ENCODE data around the gene LRP1B.

LRP1B gene

GRCh38 chr2:141994066-141994465 is 136.8 kb downstream of the LRP1B start:
- H3K4me3 ChIP-seq (ENCODE audit: low read length in 2 of 2), result no peak overlapping the region
- H3K27ac ChIP-seq (ENCODE audit: low read depth in 2 of 2, low read length in 2 of 2), result no peak overlapping the region
- no peaks in the 10 kb centered on the region for H3K9me3 ChIP-seq (ENCODE audit: control insufficient read depth in 2 of 2, low read length in 2 of 2)
- no peaks in the 10 kb centered on the region for H3K27me3 ChIP-seq (ENCODE audit: control insufficient read depth in 2 of 2, insufficient read depth in 2 of 2, low read length in 2 of 2)
- no peaks in the 10 kb centered on the region for H3K4me1 ChIP-seq (ENCODE audit: control insufficient read depth in 2 of 2, insufficient read depth in 2 of 2, low read length in 2 of 2)
- H3K36me3 ChIP-seq (ENCODE audit: control insufficient read depth in 2 of 2, insufficient read depth in 2 of 2, low read length in 2 of 2), result no peaks in the 10 kb centered on the region
- H3K9ac ChIP-seq (ENCODE audit: low read depth in 1 of 2, low read length in 2 of 2), result no peak overlapping the region

GRCh38 chr2:141992695-141993094 is 138.1 kb downstream of the LRP1B start:
- Histone ChIP-seq H3K9me3 (ENCODE audit: control insufficient read depth in 2 of 2, low read length in 2 of 2) (no peaks in the 10 kb centered on the region), H3K36me3 (ENCODE audit: control insufficient read depth in 2 of 2, insufficient read depth in 2 of 2, low read length in 2 of 2) (no peaks in the 10 kb centered on the region), H3K27ac (ENCODE audit: low read depth in 2 of 2, low read length in 2 of 2) (no peak overlapping the region), H3K9ac (ENCODE audit: low read depth in 1 of 2, low read length in 2 of 2) (no peak overlapping the region), H3K27me3 (ENCODE audit: control insufficient read depth in 2 of 2, insufficient read depth in 2 of 2, low read length in 2 of 2) (no peaks in the 10 kb centered on the region), H3K4me1 (ENCODE audit: control insufficient read depth in 2 of 2, insufficient read depth in 2 of 2, low read length in 2 of 2) (no peaks in the 10 kb centered on the region), H3K4me3 (ENCODE audit: low read length in 2 of 2) (no peak overlapping the region)

DNA sequence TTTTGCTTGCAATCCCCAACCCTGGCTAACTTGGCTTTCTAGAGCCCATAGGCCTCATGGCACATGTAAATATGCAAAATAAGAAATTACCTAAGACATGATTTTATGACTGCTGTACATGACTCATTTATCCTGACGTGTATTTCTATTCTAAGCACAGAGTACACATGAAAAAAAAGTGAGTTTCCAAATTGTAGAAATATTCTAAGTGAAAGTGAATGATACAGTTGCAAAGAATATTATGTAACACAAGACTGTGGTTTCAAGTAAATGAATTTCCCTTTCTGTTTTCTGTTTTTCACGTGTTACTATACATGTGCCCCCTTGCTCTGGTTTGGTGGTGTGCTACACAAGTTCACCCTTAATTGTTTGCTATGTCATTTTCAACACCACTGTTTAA is 162.4 kb downstream of the LRP1B start:
- Histone ChIP-seq H3K27me3 (ENCODE audit: control insufficient read depth in 2 of 2, insufficient read depth in 2 of 2, low read length in 2 of 2) (no peaks in the 10 kb centered on the region), H3K9ac (ENCODE audit: low read depth in 1 of 2, low read length in 2 of 2) (no peak overlapping the region), H3K36me3 (ENCODE audit: control insufficient read depth in 2 of 2, insufficient read depth in 2 of 2, low read length in 2 of 2) (no peaks in the 10 kb centered on the region), H3K4me1 (ENCODE audit: control insufficient read depth in 2 of 2, insufficient read depth in 2 of 2, low read length in 2 of 2) (no peaks in the 10 kb centered on the region), H3K4me3 (ENCODE audit: low read length in 2 of 2) (no peak overlapping the region), H3K27ac (ENCODE audit: low read depth in 2 of 2, low read length in 2 of 2) (no peak overlapping the region), H3K9me3 (ENCODE audit: control insufficient read depth in 2 of 2, low read length in 2 of 2) (no peaks in the 10 kb centered on the region)

DNA sequence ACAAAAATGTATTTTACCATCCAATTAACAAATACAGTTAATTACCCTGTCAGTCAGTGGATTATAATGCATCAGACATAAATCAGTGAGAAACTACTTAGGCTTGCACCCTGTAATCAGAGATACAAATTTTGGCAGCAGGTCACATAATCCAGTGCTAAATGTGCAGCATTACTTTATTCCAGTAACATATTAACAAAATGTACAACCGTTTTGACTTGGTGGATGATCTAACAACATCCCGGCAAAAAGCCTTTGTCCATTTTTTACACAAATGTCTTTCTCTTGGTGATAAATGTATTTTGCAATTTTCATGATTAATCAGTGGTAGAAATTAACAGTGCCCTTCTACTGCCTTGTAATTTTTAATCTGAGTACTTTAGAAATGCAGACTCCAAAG is 162.8 kb downstream of the LRP1B start:
- H3K9me3 ChIP-seq (ENCODE audit: control insufficient read depth in 2 of 2, low read length in 2 of 2), result no peaks in the 10 kb centered on the region
- H3K27me3 ChIP-seq (ENCODE audit: control insufficient read depth in 2 of 2, insufficient read depth in 2 of 2, low read length in 2 of 2), result no peaks in the 10 kb centered on the region
- no peak overlapping the region for H3K4me3 ChIP-seq (ENCODE audit: low read length in 2 of 2)
- H3K4me1 ChIP-seq (ENCODE audit: control insufficient read depth in 2 of 2, insufficient read depth in 2 of 2, low read length in 2 of 2), result no peaks in the 10 kb centered on the region
- no peak overlapping the region for H3K9ac ChIP-seq (ENCODE audit: low read depth in 1 of 2, low read length in 2 of 2)
- H3K36me3 ChIP-seq (ENCODE audit: control insufficient read depth in 2 of 2, insufficient read depth in 2 of 2, low read length in 2 of 2), result no peaks in the 10 kb centered on the region
- no peak overlapping the region for H3K27ac ChIP-seq (ENCODE audit: low read depth in 2 of 2, low read length in 2 of 2)

DNA sequence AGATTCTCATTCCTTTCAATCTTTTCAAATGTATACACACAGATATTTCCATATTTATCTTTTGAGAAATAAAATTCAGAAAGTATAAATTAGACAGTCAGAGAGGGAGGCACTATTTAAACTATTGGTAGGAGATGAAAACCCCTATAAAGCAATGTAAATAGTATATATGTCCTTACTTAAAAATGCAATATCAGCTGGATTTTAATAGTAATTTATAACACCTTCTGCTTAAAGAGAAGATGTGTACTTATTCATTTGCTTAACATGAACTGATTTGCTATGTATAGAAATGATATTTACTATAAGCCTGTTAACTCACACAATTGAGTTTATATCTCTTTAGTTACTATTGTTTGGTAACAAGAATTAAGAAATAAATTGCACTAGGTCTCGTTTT is 163.3 kb downstream of the LRP1B start:
- Histone ChIP-seq H3K27me3 (ENCODE audit: control insufficient read depth in 2 of 2, insufficient read depth in 2 of 2, low read length in 2 of 2) (no peaks in the 10 kb centered on the region), H3K4me3 (ENCODE audit: low read length in 2 of 2) (no peak overlapping the region), H3K36me3 (ENCODE audit: control insufficient read depth in 2 of 2, insufficient read depth in 2 of 2, low read length in 2 of 2) (no peaks in the 10 kb centered on the region), H3K4me1 (ENCODE audit: control insufficient read depth in 2 of 2, insufficient read depth in 2 of 2, low read length in 2 of 2) (no peaks in the 10 kb centered on the region), H3K27ac (ENCODE audit: low read depth in 2 of 2, low read length in 2 of 2) (no peak overlapping the region), H3K9ac (ENCODE audit: low read depth in 1 of 2, low read length in 2 of 2) (no peak overlapping the region), H3K9me3 (ENCODE audit: control insufficient read depth in 2 of 2, low read length in 2 of 2) (no peaks in the 10 kb centered on the region)

DNA sequence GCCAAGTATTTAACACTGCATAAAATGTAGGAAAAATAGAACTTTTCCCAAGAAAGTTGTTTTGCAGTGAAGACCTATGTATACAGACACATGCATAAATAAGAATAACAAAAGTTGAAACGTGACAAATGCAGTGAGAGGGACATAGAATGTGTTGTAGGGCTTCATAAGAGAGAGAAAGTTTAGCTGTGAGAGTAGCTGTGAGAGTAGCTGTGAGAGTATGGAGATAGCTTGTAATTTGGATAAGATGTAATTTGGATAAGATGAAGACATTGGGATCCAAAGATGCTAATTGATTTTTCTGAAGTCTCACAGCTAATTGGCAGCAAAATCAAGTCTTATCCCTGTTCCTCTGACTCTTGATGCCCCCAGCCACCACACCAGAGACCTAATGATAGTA is 170.9 kb downstream of the LRP1B start:
- H3K27ac ChIP-seq (ENCODE audit: low read depth in 2 of 2, low read length in 2 of 2), result no peak overlapping the region
- H3K9ac ChIP-seq (ENCODE audit: low read depth in 1 of 2, low read length in 2 of 2), result no peak overlapping the region
- no peaks in the 10 kb centered on the region for H3K9me3 ChIP-seq (ENCODE audit: control insufficient read depth in 2 of 2, low read length in 2 of 2)
- H3K27me3 ChIP-seq (ENCODE audit: control insufficient read depth in 2 of 2, insufficient read depth in 2 of 2, low read length in 2 of 2), result no peaks in the 10 kb centered on the region
- no peak overlapping the region for H3K4me3 ChIP-seq (ENCODE audit: low read length in 2 of 2)
- H3K4me1 ChIP-seq (ENCODE audit: control insufficient read depth in 2 of 2, insufficient read depth in 2 of 2, low read length in 2 of 2), result no peaks in the 10 kb centered on the region
- no peaks in the 10 kb centered on the region for H3K36me3 ChIP-seq (ENCODE audit: control insufficient read depth in 2 of 2, insufficient read depth in 2 of 2, low read length in 2 of 2)

GRCh38 chr2:141959016-141959415 is 171.8 kb downstream of the LRP1B start:
- H3K9ac ChIP-seq (ENCODE audit: low read depth in 1 of 2, low read length in 2 of 2), result no peak overlapping the region
- H3K27ac ChIP-seq (ENCODE audit: low read depth in 2 of 2, low read length in 2 of 2), result no peak overlapping the region
- H3K9me3 ChIP-seq (ENCODE audit: control insufficient read depth in 2 of 2, low read length in 2 of 2), result no peaks in the 10 kb centered on the region
- H3K4me3 ChIP-seq (ENCODE audit: low read length in 2 of 2), result no peak overlapping the region
- H3K27me3 ChIP-seq (ENCODE audit: control insufficient read depth in 2 of 2, insufficient read depth in 2 of 2, low read length in 2 of 2), result no peaks in the 10 kb centered on the region
- H3K4me1 ChIP-seq (ENCODE audit: control insufficient read depth in 2 of 2, insufficient read depth in 2 of 2, low read length in 2 of 2), result no peaks in the 10 kb centered on the region
- no peaks in the 10 kb centered on the region for H3K36me3 ChIP-seq (ENCODE audit: control insufficient read depth in 2 of 2, insufficient read depth in 2 of 2, low read length in 2 of 2)

DNA sequence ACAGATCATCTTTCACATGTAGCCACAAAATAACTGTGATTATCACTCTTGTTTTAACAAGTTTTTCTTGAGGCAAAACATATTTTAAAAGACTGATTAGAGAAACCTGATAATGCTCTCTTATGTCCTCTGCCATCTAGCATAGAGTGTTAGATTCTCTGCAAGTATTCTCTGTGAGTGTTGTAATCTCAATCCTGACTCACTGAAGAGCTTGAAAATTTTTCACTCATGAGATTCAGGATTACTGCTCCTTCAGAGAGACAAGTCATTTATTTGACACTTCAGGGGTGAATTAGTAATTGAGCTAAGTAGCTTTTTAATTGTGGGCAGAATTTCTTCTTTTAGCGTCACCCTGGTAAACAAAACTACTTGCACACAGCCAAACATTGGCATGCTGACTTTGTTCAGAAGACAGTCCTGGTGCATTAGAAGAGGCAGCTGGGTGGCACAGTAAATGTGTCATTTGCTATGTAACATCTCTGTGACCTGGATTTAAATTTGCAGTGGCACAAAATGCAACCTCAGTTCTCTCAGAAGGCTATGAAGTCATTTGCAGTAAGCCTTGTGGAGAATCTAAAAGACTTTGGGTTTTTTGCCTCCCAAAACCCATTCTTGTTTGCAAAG is 172.9 kb downstream of the LRP1B start:
- Histone ChIP-seq H3K36me3 (ENCODE audit: control insufficient read depth in 2 of 2, insufficient read depth in 2 of 2, low read length in 2 of 2) (no peaks in the 10 kb centered on the region), H3K27me3 (ENCODE audit: control insufficient read depth in 2 of 2, insufficient read depth in 2 of 2, low read length in 2 of 2) (no peaks in the 10 kb centered on the region), H3K4me1 (ENCODE audit: control insufficient read depth in 2 of 2, insufficient read depth in 2 of 2, low read length in 2 of 2) (no peaks in the 10 kb centered on the region), H3K9ac (ENCODE audit: low read depth in 1 of 2, low read length in 2 of 2) (no peak overlapping the region), H3K4me3 (ENCODE audit: low read length in 2 of 2) (no peak overlapping the region), H3K9me3 (ENCODE audit: control insufficient read depth in 2 of 2, low read length in 2 of 2) (no peaks in the 10 kb centered on the region), H3K27ac (ENCODE audit: low read depth in 2 of 2, low read length in 2 of 2) (no peak overlapping the region)

DNA sequence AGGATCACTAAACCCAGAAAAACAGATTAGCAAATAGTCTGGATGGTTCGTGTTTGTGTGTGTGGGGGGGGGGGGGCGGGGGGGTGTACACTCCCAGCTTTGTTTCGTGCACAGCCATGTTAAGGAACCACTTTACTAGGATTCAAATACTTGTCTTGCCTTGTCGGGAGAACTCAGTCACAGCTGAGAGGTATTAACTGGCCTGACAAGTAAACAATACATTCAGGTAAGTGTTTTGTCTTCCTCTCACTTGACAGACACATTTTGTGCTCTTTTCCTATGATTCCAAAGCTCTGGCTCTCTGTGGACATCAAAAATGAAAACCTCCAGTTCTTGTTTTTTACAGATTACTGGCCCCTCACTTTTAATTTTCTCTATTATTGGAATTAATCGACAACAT is 173.5 kb downstream of the LRP1B start:
- no peaks in the 10 kb centered on the region for H3K27me3 ChIP-seq (ENCODE audit: control insufficient read depth in 2 of 2, insufficient read depth in 2 of 2, low read length in 2 of 2)
- H3K9me3 ChIP-seq (ENCODE audit: control insufficient read depth in 2 of 2, low read length in 2 of 2), result no peaks in the 10 kb centered on the region
- no peak overlapping the region for H3K27ac ChIP-seq (ENCODE audit: low read depth in 2 of 2, low read length in 2 of 2)
- H3K4me1 ChIP-seq (ENCODE audit: control insufficient read depth in 2 of 2, insufficient read depth in 2 of 2, low read length in 2 of 2), result no peaks in the 10 kb centered on the region
- no peaks in the 10 kb centered on the region for H3K36me3 ChIP-seq (ENCODE audit: control insufficient read depth in 2 of 2, insufficient read depth in 2 of 2, low read length in 2 of 2)
- no peak overlapping the region for H3K9ac ChIP-seq (ENCODE audit: low read depth in 1 of 2, low read length in 2 of 2)
- H3K4me3 ChIP-seq (ENCODE audit: low read length in 2 of 2), result no peak overlapping the region

DNA sequence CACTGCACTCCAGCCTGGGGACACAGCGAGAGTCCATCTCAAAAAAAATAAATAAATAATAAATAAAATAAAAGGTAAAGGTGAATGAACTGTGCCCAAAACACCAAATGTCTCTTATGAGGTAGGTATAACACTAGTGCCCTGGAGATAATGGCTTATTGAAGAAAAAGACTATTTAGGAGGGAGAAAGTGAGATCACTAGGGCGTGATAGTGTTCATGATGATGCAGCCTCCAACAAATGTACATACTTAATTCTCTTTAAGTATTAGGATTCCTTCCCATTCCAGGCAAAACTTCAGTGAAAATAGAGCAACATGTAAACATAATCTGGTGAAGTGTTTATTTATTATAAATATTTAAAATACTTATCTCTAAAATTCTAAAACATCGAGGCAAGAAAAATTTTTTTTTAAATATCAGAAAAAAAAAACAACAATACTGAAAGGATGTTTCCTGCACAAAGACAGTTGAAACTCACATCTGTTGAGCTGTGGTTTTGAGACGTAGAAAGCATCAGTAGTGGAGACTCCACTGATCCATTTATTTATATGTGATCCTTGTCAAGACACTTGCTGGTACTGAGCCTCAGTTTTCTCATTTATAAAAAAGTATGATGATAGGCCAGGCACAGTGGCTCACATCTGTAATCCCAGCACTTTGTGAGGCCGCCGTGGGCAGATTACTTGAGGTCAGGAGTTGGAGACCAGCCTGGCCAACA is 183.3 kb downstream of the LRP1B start:
- Histone ChIP-seq H3K4me1 (ENCODE audit: control insufficient read depth in 2 of 2, insufficient read depth in 2 of 2, low read length in 2 of 2) (no peaks in the 10 kb centered on the region), H3K36me3 (ENCODE audit: control insufficient read depth in 2 of 2, insufficient read depth in 2 of 2, low read length in 2 of 2) (no peaks in the 10 kb centered on the region), H3K27ac (ENCODE audit: low read depth in 2 of 2, low read length in 2 of 2) (no peak overlapping the region), H3K27me3 (ENCODE audit: control insufficient read depth in 2 of 2, insufficient read depth in 2 of 2, low read length in 2 of 2) (no peaks in the 10 kb centered on the region), H3K4me3 (ENCODE audit: low read length in 2 of 2) (no peak overlapping the region), H3K9me3 (ENCODE audit: control insufficient read depth in 2 of 2, low read length in 2 of 2) (no peaks in the 10 kb centered on the region), H3K9ac (ENCODE audit: low read depth in 1 of 2, low read length in 2 of 2) (no peak overlapping the region)

Measured in mucosa of rectum (tissue), 2 donors.